Activated gamma-delta T cell treated with Interleukin-2 at 50 U/mL for 16 hours (primary cell): ENCODE measurements around the gene CENPN.
A peak's percentile ranks its signal among the peaks of the same experiment; 100 is the strongest.

Experiments
- DNase-seq: peaks from one replicate; pipeline ENCODE4 v3.0.0-alpha.2; 2020

The CENPN gene

GRCh38 chr16:81035975-81036750 is 29.1 kb downstream of the CENPN start:
- DNase-seq: peak; percentile 33

GRCh38 chr16:81036751-81037350 is 29.8 kb downstream of the CENPN start:
- no peak for DNase-seq

GRCh38 chr16:81040131-81040530 is 33.1 kb downstream of the CENPN start:
- no peak for DNase-seq

GRCh38 chr16:81040842-81041241 is 33.8 kb downstream of the CENPN start:
- DNase-seq: no peak

- no peak for DNase-seq
Measured at GRCh38 chr16:81041696-81042095, 34.7 kb downstream of the CENPN start.

GRCh38 chr16:81042821-81043220 is 35.8 kb downstream of the CENPN start:
- DNase-seq: no peak

GRCh38 chr16:81053761-81054160 is 46.7 kb downstream of the CENPN start:
- no peak for DNase-seq

- DNase-seq: no peak
Measured at GRCh38 chr16:81060576-81061306, 53.7 kb downstream of the CENPN start.

- no peak for DNase-seq
Measured at GRCh38 chr16:81061307-81061640, 54.3 kb downstream of the CENPN start.

GRCh38 chr16:81061871-81062608 is 55.0 kb downstream of the CENPN start:
- DNase-seq: no peak

- DNase-seq: no peak
Measured at GRCh38 chr16:81066681-81067080, 59.7 kb downstream of the CENPN start.

- no peak for DNase-seq
Measured at GRCh38 chr16:81067166-81067565, 60.2 kb downstream of the CENPN start.

- DNase-seq: no peak
Measured at GRCh38 chr16:81069063-81069462, 62.0 kb downstream of the CENPN start.

GRCh38 chr16:81070979-81071378 is 64.0 kb downstream of the CENPN start:
- DNase-seq: no peak

GRCh38 chr16:81071805-81072204 is 64.8 kb downstream of the CENPN start:
- no peak for DNase-seq

GRCh38 chr16:81073560-81074330 is 66.7 kb downstream of the CENPN start:
- DNase-seq: no peak

GRCh38 chr16:81076566-81077075 is 69.6 kb downstream of the CENPN start:
- peak; percentile 93 for DNase-seq

GRCh38 chr16:81077076-81077940 is 70.3 kb downstream of the CENPN start, which contains the start of gene C16orf46:
Gene C16orf46 (minus strand): TSS chr16:81077238. CDS start chr16:81063955, 13,283 bp downstream.
- DNase-seq: peak; percentile 97

GRCh38 chr16:81080233-81080632 is 73.2 kb downstream of the CENPN start:
- no peak for DNase-seq

- no peak for DNase-seq
Measured at GRCh38 chr16:81081014-81081413, 74.0 kb downstream of the CENPN start.
